Subcutaneous abdominal adipose tissue (tissue), 5 donors: Measurements from ENCODE around the gene GSN.
A peak's percentile ranks its signal among the peaks of the same experiment; 100 is the strongest.

Experiments
- H3K27ac ChIP-seq: one replicate; pipeline ENCODE4 v1.7.0; 2013; ENCODE audit warnings: low read depth, mild to moderate bottlenecking, inconsistent platforms, low read length, moderate library complexity
- H3K27me3 ChIP-seq, 5 donors: one replicate each; pipeline ENCODE4 v1.7.0; 2013; ENCODE audit warnings: low read length in 5 of 5, inconsistent platforms in 1 of 5; ENCODE audit not compliant: control insufficient read depth in 5 of 5, insufficient read depth in 4 of 5
- H3K36me3 ChIP-seq, 5 donors: one replicate each; pipeline ENCODE4 v1.7.0; 2013; ENCODE audit warnings: low read length in 5 of 5; ENCODE audit not compliant: control insufficient read depth in 5 of 5, insufficient read depth in 5 of 5
- H3K4me1 ChIP-seq, 5 donors: one replicate each; pipeline ENCODE4 v1.7.0; 2013; ENCODE audit warnings: low read length in 5 of 5, mild to moderate bottlenecking in 3 of 5, moderate library complexity in 1 of 5; ENCODE audit not compliant: control insufficient read depth in 5 of 5, insufficient read depth in 5 of 5
- H3K4me3 ChIP-seq, 5 donors: one replicate each; pipeline ENCODE4 v1.7.0; 2013; ENCODE audit warnings: low read length in 5 of 5, low read depth in 1 of 5
- H3K9ac ChIP-seq, 5 donors: one replicate each; pipeline ENCODE4 v1.7.0; 2013; ENCODE audit warnings: low read length in 5 of 5, mild to moderate bottlenecking in 4 of 5, moderate library complexity in 3 of 5
- H3K9me3 ChIP-seq, 5 donors: one replicate each; pipeline ENCODE4 v1.7.0; 2013; ENCODE audit warnings: low read length in 5 of 5; ENCODE audit not compliant: control insufficient read depth in 5 of 5
- donor health status: healthy.
- donor health status: healthy.
- donor health status: healthy.
- donor health status: healthy.
- donor health status: healthy.

GSN gene

GRCh38 chr9:121309171-121309570 is 41.2 kb downstream of the GSN start:
- Histone ChIP-seq H3K27me3 (no peaks in the 10 kb centered on the region), H3K36me3 (peaks cover 22 to 97% (median 87%) of the 10 kb centered on the region in 5 donors), H3K4me1 (peaks cover 16 to 74% (median 66%) of the 10 kb centered on the region in 5 donors), H3K4me3 (no peak overlapping the region), H3K9ac (no peak overlapping the region), H3K9me3 (no peaks in the 10 kb centered on the region), H3K27ac (peak overlapping the region; percentile 60)

GRCh38 chr9:121309833-121310425 is 42.0 kb downstream of the GSN start:
- Histone ChIP-seq H3K4me1 (peaks cover 12 to 74% (median 59%) of the 10 kb centered on the region in 5 donors), H3K9me3 (no peaks in the 10 kb centered on the region), H3K36me3 (peaks cover 24 to 96% (median 87%) of the 10 kb centered on the region in 5 donors), H3K27me3 (no peaks in the 10 kb centered on the region), H3K27ac (peak overlapping the region; percentile 48), H3K9ac (no peak overlapping the region), H3K4me3 (no peak overlapping the region)

GRCh38 chr9:121310571-121310970 is 42.6 kb downstream of the GSN start:
- H3K9me3 ChIP-seq, result no peaks in the 10 kb centered on the region
- H3K9ac ChIP-seq, result peak overlapping the region in 1 of 5 donors; percentile 50
- peaks cover 21 to 94% (median 86%) of the 10 kb centered on the region in 5 donors for H3K36me3 ChIP-seq
- no peak overlapping the region for H3K4me3 ChIP-seq
- peaks cover 7 to 73% (median 52%) of the 10 kb centered on the region in 5 donors for H3K4me1 ChIP-seq
- H3K27ac ChIP-seq, result no peak overlapping the region
- no peaks in the 10 kb centered on the region for H3K27me3 ChIP-seq

- no peaks in the 10 kb centered on the region for H3K9me3 ChIP-seq
- H3K36me3 ChIP-seq, result peaks cover 20 to 97% (median 93%) of the 10 kb centered on the region in 5 donors
- H3K4me3 ChIP-seq, result no peak overlapping the region
- H3K4me1 ChIP-seq, result peaks cover 9 to 81% (median 52%) of the 10 kb centered on the region in 5 donors
- no peak overlapping the region for H3K9ac ChIP-seq
- H3K27me3 ChIP-seq, result no peaks in the 10 kb centered on the region
- no peak overlapping the region for H3K27ac ChIP-seq
Observed at GRCh38 chr9:121312169-121312568, 44.2 kb downstream of the GSN start.

GRCh38 chr9:121313458-121314152 is 45.6 kb downstream of the GSN start:
- Histone ChIP-seq H3K9me3 (no peaks in the 10 kb centered on the region), H3K27me3 (no peaks in the 10 kb centered on the region), H3K36me3 (peaks cover 24 to 97% (median 94%) of the 10 kb centered on the region in 5 donors), H3K27ac (peak overlapping the region; percentile 12), H3K4me3 (no peak overlapping the region), H3K4me1 (peaks cover 14 to 83% (median 52%) of the 10 kb centered on the region in 5 donors), H3K9ac (no peak overlapping the region)

- peaks cover 19 to 95% (median 86%) of the 10 kb centered on the region in 5 donors for H3K36me3 ChIP-seq
- H3K4me1 ChIP-seq, result peaks cover 10 to 82% (median 64%) of the 10 kb centered on the region in 5 donors
- H3K27ac ChIP-seq, result peak overlapping the region; percentile 86
- H3K27me3 ChIP-seq, result no peaks in the 10 kb centered on the region
- no peak overlapping the region for H3K4me3 ChIP-seq
- no peak overlapping the region for H3K9ac ChIP-seq
- H3K9me3 ChIP-seq, result no peaks in the 10 kb centered on the region
Observed at GRCh38 chr9:121316378-121316777, 48.4 kb downstream of the GSN start.

- Histone ChIP-seq H3K27ac (peak overlapping the region; percentile 86), H3K9me3 (no peaks in the 10 kb centered on the region), H3K9ac (peak overlapping the region in 1 of 5 donors; percentile 25), H3K4me3 (peak overlapping the region in 1 of 5 donors; percentile 1), H3K4me1 (peaks cover 10 to 79% (median 65%) of the 10 kb centered on the region in 5 donors), H3K36me3 (peaks cover 15 to 95% (median 83%) of the 10 kb centered on the region in 5 donors), H3K27me3 (no peaks in the 10 kb centered on the region)
Observed at GRCh38 chr9:121316852-121317373, 49.0 kb downstream of the GSN start.

- peak overlapping the region; percentile 86 for H3K27ac ChIP-seq
- H3K9ac ChIP-seq, result peak overlapping the region in 2 of 5 donors; percentile 24 to 44
- H3K4me1 ChIP-seq, result peaks cover 11 to 86% (median 73%) of the 10 kb centered on the region in 5 donors
- H3K9me3 ChIP-seq, result no peaks in the 10 kb centered on the region
- no peak overlapping the region for H3K4me3 ChIP-seq
- H3K36me3 ChIP-seq, result peaks cover 19 to 95% (median 83%) of the 10 kb centered on the region in 5 donors
- H3K27me3 ChIP-seq, result no peaks in the 10 kb centered on the region
Observed at GRCh38 chr9:121317737-121318630, 50.0 kb downstream of the GSN start.

- Histone ChIP-seq H3K4me1 (peaks cover 12 to 82% (median 67%) of the 10 kb centered on the region in 5 donors), H3K9me3 (no peaks in the 10 kb centered on the region), H3K36me3 (peaks cover 22 to 95% (median 81%) of the 10 kb centered on the region in 5 donors), H3K27me3 (no peaks in the 10 kb centered on the region), H3K9ac (peak overlapping the region in 1 of 5 donors; percentile 24), H3K27ac (peak overlapping the region; percentile 86), H3K4me3 (no peak overlapping the region)
Observed at GRCh38 chr9:121318631-121319382, 50.8 kb downstream of the GSN start.
